GM23248 (cell line): Measurements from ENCODE around the gene CELSR1. TPM values are rescaled to one million over a fixed set of nuclear protein-coding genes. Genes with fewer than 3 reads are reported as not detected.

ENCODE experiments used
- DNase-seq: peaks from one replicate; pipeline ENCODE4 v3.0.0-alpha.2; 2015
- H2AFZ ChIP-seq: fragments of 200-600 bp; sonication (generic); 2 replicates; pipeline ENCODE4 v1.6.1; 2016; ENCODE audit warnings: antibody characterized with exemption
- H3F3A ChIP-seq: fragments of 200-600 bp; sonication (generic); 2 replicates; pipeline ENCODE4 v1.6.1; 2016; ENCODE audit warnings: mild to moderate bottlenecking, antibody characterized with exemption, mixed run types; ENCODE audit not compliant: insufficient read depth
- H3K27ac ChIP-seq: fragments of 200-600 bp; sonication (generic); 2 replicates; pipeline ENCODE4 v1.5.1; 2016; ENCODE audit warnings: mild to moderate bottlenecking
- H3K27me3 ChIP-seq: fragments of 200-600 bp; sonication (generic); replicated peaks from 2 replicates; pipeline ENCODE4 v1.6.1; 2016; ENCODE audit warnings: mild to moderate bottlenecking; ENCODE audit not compliant: insufficient read depth
- H3K36me3 ChIP-seq: fragments of 200-600 bp; sonication (generic); 2 replicates; pipeline ENCODE4 v1.6.1; 2016; ENCODE audit warnings: low read depth, mild to moderate bottlenecking
- H3K4me1 ChIP-seq: fragments of 200-600 bp; sonication (generic); 2 replicates; pipeline ENCODE4 v1.6.1; 2016; ENCODE audit warnings: mild to moderate bottlenecking; ENCODE audit not compliant: insufficient read depth
- H3K4me2 ChIP-seq: fragments of 200-600 bp; sonication (generic); one replicate; pipeline ENCODE4 v1.6.1; 2016; ENCODE audit warnings: mild to moderate bottlenecking; ENCODE audit not compliant: unreplicated experiment
- H3K4me3 ChIP-seq: fragments of 200-600 bp; sonication (generic); 2 replicates; pipeline ENCODE4 v1.5.1; 2016; ENCODE audit warnings: mild to moderate bottlenecking
- H3K79me2 ChIP-seq: fragments of 200-600 bp; sonication (generic); 2 replicates; pipeline ENCODE4 v1.6.1; 2016; ENCODE audit warnings: mild to moderate bottlenecking; ENCODE audit not compliant: insufficient read depth
- H3K9ac ChIP-seq: fragments of 200-600 bp; sonication (generic); 2 replicates; pipeline ENCODE4 v1.6.1; 2016; ENCODE audit warnings: mild to moderate bottlenecking
- H3K9me2 ChIP-seq: fragments of 200-600 bp; sonication (generic); 2 replicates; pipeline ENCODE4 v1.6.1; 2016; ENCODE audit warnings: mixed run types, mild to moderate bottlenecking, moderate library complexity; ENCODE audit not compliant: insufficient read depth
- H3K9me3 ChIP-seq: fragments of 200-600 bp; sonication (generic); one replicate; pipeline ENCODE4 v1.6.1; 2017; ENCODE audit warnings: low read depth
- H4K20me1 ChIP-seq: fragments of 200-600 bp; sonication (generic); 2 replicates; pipeline ENCODE4 v1.6.0; 2016; ENCODE audit not compliant: insufficient read depth
- EZH2 ChIP-seq: fragments of 200-600 bp; sonication (generic); IDR thresholded peaks from 2 replicates; pipeline ENCODE4 v1.6.1; 2018; ENCODE audit warnings: antibody characterized with exemption, mild to moderate bottlenecking; ENCODE audit not compliant: insufficient read depth, poor library complexity, severe bottlenecking
- EZH2phosphoT487 ChIP-seq: fragments of 200-600 bp; sonication (generic); IDR thresholded peaks from 2 replicates; pipeline ENCODE4 v1.6.1; 2018; ENCODE audit warnings: antibody characterized with exemption, moderate library complexity, mild to moderate bottlenecking, low read depth; ENCODE audit not compliant: insufficient read depth
- WGBS, 2 experiments: methylation state at CpG; one replicate each; pipeline ENCODE4 v1.1.6; 2015 to 2017; ENCODE audit warnings: low lambda C conversion rate in 2 of 2, low coverage in 1 of 2; ENCODE audit errors: missing lambda C conversion rate in 2 of 2; 5-methylcytosine and 5-hydroxymethylcytosine counted together
- in situ Hi-C: fragments of 300-500 bp; cut with MboI; formaldehyde crosslinking; loops from 2 replicates; pipeline ENCODE4 v1.15.0; 2020
- polyA plus RNA-seq: library from polyadenylated mRNA; unstranded; fragments of >200 nt; fragmentation: Nextera tagmentation; extraction: Ambion mirVana; gene quantifications from 2 replicates; pipeline ENCODE4 v1.2.1, GENCODE V29; 2016
- total RNA-seq: library from RNA; depleted of rRNA; stranded (reverse); fragments of >200 nt; shearing (Covaris generic); gene quantifications from 2 replicates; pipeline ENCODE4 v1.2.3, GENCODE V29; 2014

The CELSR1 gene
- total and polyA plus RNA-seq, 2 experiments from 2014 or later: 0.23 to 0.54 TPM

DNA sequence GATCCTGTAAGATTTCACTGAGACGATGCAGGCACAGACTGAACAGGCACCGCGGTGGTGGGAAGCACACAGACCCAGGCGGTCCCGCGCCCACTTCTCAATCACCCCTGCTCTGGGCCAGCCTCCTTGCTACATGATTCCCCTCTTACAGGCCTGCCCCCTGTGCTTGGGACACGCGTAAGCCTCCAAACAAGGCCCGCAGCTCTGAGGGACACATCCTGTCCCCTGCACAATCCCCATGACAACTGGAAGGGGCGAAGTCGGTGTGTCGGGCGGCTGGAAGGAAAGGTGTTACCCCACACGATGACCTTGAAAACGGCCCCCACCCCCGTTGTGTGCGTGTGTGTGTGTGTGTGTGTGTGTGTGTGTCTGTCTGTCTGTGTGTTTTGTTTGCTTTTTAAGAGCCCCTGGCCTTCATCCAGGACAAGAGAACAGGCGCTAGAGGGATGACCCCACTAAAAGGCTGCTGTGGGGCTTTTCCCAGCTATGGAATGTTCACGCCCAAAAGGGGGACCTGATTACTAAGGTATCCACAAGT, 13.1 kb downstream of the CELSR1 start:
- H3K4me3 ChIP-seq: no peak overlapping the region
- H3K27me3 ChIP-seq: peaks cover 6% of the 10 kb centered on the region; the same call in 1 of the 2 replicates
- 60 to 61% methylated on average over 19 of the region's 19 CpGs for WGBS, 2 experiments
- no peak overlapping the region for H3K27ac ChIP-seq
- no peaks in the 10 kb centered on the region for H3F3A ChIP-seq
- in situ Hi-C loops: no loop called here
- no peak for DNase-seq
- no peak overlapping the region for H2AFZ ChIP-seq
- H3K79me2 ChIP-seq: no peaks in the 10 kb centered on the region
- H4K20me1 ChIP-seq: no peaks in the 10 kb centered on the region
- H3K9me3 ChIP-seq: no peaks in the 10 kb centered on the region
- H3K4me2 ChIP-seq: no peak overlapping the region
- no peaks in the 10 kb centered on the region for H3K9me2 ChIP-seq
- no peaks in the 10 kb centered on the region for H3K36me3 ChIP-seq
- no peak overlapping the region for H3K9ac ChIP-seq
- TF ChIP-seq EZH2phosphoT487 (no peak), EZH2 (no peak)
- H3K4me1 ChIP-seq: no peaks in the 10 kb centered on the region

DNA sequence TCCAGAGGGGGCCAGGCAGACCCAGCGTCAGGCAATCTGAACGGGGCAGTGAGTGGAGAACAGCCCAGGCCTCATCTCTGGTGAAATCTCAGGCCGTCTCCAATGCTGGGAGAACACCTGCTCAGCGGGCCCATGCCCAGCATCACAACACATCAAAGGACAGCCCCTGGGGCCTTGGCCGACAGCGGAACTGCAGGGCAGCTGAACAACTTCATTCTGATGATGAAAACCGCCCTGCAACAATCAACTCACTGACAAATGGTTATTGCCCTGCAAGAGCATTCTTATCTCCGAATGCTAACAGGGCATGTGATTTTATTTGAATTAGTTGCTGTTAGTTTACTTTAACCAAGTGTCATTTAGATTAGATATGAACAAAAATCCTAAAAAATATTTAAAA, 14.6 kb downstream of the CELSR1 start:
- H3F3A ChIP-seq: no peaks in the 10 kb centered on the region
- no peak overlapping the region for H3K9ac ChIP-seq
- no peak overlapping the region for H2AFZ ChIP-seq
- H3K36me3 ChIP-seq: no peaks in the 10 kb centered on the region
- no peaks in the 10 kb centered on the region for H3K9me3 ChIP-seq
- H3K9me2 ChIP-seq: no peaks in the 10 kb centered on the region
- no peaks in the 10 kb centered on the region for H3K4me1 ChIP-seq
- H3K27me3 ChIP-seq: peaks cover 6% of the 10 kb centered on the region; the same call in 1 of the 2 replicates
- no peaks in the 10 kb centered on the region for H4K20me1 ChIP-seq
- H3K4me3 ChIP-seq: no peak overlapping the region
- WGBS, 2 experiments: 51 to 53% methylated on average over 8 of the region's 8 CpGs
- H3K79me2 ChIP-seq: no peaks in the 10 kb centered on the region
- in situ Hi-C loops: no loop called here
- no peak for TF ChIP-seq EZH2phosphoT487
- TF ChIP-seq EZH2: no peak
- DNase-seq: no peak
- H3K4me2 ChIP-seq: no peak overlapping the region
- H3K27ac ChIP-seq: no peak overlapping the region

GRCh38 chr22:46521994-46522393, 15.4 kb downstream of the CELSR1 start:
- Histone ChIP-seq H3K9me2 (no peaks in the 10 kb centered on the region), H3F3A (no peaks in the 10 kb centered on the region), H3K4me1 (no peaks in the 10 kb centered on the region), H3K27ac (no peak overlapping the region), H3K79me2 (no peaks in the 10 kb centered on the region), H3K4me3 (no peak overlapping the region), H3K9me3 (no peaks in the 10 kb centered on the region), H4K20me1 (no peaks in the 10 kb centered on the region), H3K9ac (no peak overlapping the region), H2AFZ (no peak overlapping the region), H3K36me3 (no peaks in the 10 kb centered on the region), H3K27me3 (peaks cover 6% of the 10 kb centered on the region; the same call in 1 of the 2 replicates), H3K4me2 (no peak overlapping the region)
- TF ChIP-seq EZH2phosphoT487 (no peak), EZH2 (no peak)
- no peak for DNase-seq
- 55 to 57% methylated on average over 5 of the region's 5 CpGs for WGBS, 2 experiments
- in situ Hi-C loops: no loop called here

DNA sequence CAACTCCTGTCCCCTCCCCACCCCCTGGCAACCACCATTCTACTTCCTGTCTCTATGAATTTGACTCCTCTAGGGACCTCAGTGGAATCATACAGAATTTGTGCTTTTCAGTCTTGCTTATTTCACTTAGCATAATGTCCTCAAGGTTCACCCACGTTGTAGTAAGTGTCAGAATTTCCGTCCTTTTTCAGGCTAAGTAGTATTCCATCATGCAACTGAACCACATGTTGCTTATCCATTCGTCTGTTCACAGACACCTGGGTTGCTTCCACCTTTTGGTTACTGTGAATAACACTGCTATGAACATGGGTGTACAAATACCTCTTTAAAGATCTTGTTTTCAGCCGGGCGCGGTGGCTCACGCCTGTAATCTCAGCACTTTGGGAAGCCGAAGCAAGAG, 16.5 kb downstream of the CELSR1 start:
- Histone ChIP-seq H2AFZ (no peak overlapping the region), H3K36me3 (no peaks in the 10 kb centered on the region), H3F3A (no peaks in the 10 kb centered on the region), H3K4me3 (no peak overlapping the region), H3K27me3 (peaks cover 6% of the 10 kb centered on the region; the same call in 1 of the 2 replicates), H3K4me1 (no peaks in the 10 kb centered on the region), H3K27ac (no peak overlapping the region), H3K9me2 (no peaks in the 10 kb centered on the region), H3K4me2 (no peak overlapping the region), H3K9me3 (no peaks in the 10 kb centered on the region), H3K9ac (no peak overlapping the region), H3K79me2 (no peaks in the 10 kb centered on the region), H4K20me1 (no peaks in the 10 kb centered on the region)
- in situ Hi-C loops: no loop called here
- TF ChIP-seq EZH2phosphoT487 (no peak), EZH2 (no peak)
- 79 to 82% methylated on average over 8 of the region's 8 CpGs for WGBS, 2 experiments
- no peak for DNase-seq
